GM12865 (cell line): ENCODE measurements around the gene KCNK18.

Experiments
- DNase-seq: peaks from one replicate; pipeline ENCODE4 v3.0.0; 2010; ENCODE audit warnings: low read depth
- H3K4me3 ChIP-seq: 2 replicates; pipeline ENCODE4 v1.5.1; 2011; ENCODE audit warnings: mild to moderate bottlenecking, low read depth, low read length, control low read depth
- TF ChIP-seq, protein P1 (sequence below): IDR thresholded peaks from 2 replicates; pipeline ENCODE4 v1.5.1; 2011; ENCODE audit warnings: low read length, control low read depth, low read depth, inconsistent platforms; ENCODE audit not compliant: insufficient read depth; ENCODE audit errors: missing control alignments

Gene KCNK18

DNA sequence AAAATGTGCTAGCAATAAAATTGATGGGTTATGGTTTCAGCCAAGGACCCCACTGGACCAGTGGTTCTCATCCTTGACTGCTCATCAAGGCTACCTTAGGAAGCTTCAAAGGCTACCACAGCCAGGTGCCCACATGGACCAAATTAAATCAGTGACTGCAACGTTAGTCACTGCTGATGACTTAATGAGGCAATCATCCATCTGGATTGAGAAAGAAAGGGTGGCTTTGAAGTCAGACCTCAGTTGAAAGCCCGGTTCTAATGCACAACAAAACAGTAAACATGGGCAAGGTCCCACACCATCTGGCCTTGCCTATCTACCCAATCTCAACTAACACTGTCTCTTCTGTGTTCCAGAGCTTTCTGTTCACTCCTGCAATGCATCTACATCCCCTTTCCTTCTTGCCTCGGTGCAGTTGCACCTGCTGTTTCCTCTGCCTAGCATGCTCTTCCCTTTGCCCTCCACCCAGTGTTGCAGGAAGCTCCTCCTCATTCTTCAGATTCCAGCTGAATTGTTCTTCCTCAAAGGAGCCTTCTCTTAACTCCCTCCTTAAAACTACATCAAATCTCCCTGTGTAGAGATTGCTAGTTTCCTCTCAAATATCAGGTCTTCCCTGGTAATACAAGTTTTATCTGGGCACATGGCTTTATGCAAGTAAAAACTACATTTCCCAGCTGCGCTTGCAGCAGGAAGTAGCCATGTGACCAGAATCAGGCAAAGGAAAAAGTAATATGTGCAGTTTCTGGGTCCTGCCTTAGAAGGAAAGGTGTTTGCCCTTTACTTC is 10.3 kb upstream of the KCNK18 start:
- TF ChIP-seq, protein P1, sequence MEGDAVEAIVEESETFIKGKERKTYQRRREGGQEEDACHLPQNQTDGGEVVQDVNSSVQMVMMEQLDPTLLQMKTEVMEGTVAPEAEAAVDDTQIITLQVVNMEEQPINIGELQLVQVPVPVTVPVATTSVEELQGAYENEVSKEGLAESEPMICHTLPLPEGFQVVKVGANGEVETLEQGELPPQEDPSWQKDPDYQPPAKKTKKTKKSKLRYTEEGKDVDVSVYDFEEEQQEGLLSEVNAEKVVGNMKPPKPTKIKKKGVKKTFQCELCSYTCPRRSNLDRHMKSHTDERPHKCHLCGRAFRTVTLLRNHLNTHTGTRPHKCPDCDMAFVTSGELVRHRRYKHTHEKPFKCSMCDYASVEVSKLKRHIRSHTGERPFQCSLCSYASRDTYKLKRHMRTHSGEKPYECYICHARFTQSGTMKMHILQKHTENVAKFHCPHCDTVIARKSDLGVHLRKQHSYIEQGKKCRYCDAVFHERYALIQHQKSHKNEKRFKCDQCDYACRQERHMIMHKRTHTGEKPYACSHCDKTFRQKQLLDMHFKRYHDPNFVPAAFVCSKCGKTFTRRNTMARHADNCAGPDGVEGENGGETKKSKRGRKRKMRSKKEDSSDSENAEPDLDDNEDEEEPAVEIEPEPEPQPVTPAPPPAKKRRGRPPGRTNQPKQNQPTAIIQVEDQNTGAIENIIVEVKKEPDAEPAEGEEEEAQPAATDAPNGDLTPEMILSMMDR = no peak
- no peak for DNase-seq
- no peak overlapping the region for H3K4me3 ChIP-seq

DNA sequence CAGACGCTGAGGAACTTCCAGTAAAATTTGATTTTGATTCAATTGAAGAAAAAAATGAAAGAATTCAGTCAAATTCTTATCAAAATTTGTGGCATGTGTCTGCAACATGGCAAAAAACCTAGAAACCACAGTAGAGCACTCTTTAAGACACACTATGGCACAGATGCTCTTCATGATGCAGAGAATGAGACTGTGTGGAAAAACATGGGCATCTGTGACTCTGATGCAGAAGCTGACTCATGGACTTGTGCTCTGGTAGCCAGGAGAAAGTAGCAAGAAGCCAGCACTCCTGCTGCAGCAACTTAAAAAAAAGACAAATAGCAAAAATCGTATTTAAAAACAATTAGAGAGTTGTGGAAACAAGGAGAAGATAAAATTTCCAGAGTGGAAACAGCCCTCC is 8.9 kb upstream of the KCNK18 start:
- no peak for DNase-seq
- TF ChIP-seq, protein P1 = no peak

DNA sequence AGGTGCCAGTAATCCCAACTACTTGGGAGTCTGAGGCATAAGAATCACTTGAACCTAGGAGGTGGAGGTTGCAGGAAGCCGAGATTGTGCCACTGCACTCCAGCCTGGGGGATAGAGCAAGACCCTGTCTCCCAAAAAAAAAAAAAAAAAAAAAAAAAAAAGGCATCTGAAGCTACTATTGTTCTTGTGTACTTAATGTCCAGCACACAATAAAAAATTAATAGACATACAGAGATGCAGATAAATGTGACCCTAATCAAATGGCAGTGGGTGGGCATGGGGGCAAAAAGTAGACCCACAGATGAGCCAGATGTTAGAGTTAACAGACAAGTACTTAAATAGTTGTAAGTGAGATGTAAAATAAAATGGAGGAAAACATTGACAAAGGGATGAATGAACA is 7.7 kb upstream of the KCNK18 start:
- H3K4me3 ChIP-seq = no peak overlapping the region
- TF ChIP-seq, protein P1 = no peak
- DNase-seq = no peak

More for the DNA sequence above, 8.9 kb upstream of the KCNK18 start:
- H3K4me3 ChIP-seq = no peak overlapping the region

DNA sequence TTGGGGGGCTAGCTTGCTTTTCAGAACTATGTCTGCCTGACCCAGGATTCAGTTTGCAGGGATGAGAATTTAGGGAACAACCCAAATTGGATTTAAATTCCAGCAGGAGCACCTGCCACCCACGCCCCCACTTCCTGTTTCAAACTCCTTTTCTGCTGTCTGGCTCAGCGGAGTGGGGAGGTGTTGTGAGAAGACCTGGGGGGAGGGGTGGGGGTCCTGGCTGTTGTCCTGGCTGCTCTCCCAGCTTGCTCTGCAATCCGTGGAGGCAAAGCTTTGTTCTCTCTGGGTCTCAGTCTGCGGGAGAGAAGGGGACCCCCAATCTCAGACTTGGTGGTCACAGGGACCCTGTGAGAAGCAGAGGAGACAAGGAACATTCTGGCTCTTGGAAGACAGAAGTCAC is 799 bp downstream of the KCNK18 start:
- DNase-seq = no peak
- H3K4me3 ChIP-seq = no peak overlapping the region
- TF ChIP-seq, protein P1 = no peak

DNA sequence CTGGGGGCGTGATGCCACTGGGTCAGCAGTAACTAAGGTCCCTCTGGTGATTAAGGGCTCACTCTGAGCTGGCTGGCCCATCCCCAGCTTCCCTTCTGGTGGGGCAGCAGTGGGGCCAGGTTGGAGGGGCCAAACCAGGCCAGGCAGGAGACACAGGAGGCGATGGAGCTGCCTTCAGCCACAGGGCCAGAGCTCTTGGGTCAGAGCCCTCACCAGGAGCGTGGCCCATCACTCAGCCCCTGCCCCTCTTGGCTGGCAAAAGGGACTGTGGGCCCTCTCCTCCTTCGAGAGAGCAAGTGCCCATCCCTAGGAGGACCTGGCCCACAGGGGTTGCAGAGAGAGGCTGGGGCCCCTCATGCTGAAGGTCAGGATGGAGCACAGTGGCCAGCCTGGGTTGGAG is 4.5 kb downstream of the KCNK18 start:
- H3K4me3 ChIP-seq = no peak overlapping the region
- DNase-seq = no peak
- TF ChIP-seq, protein P1 = no peak

DNA sequence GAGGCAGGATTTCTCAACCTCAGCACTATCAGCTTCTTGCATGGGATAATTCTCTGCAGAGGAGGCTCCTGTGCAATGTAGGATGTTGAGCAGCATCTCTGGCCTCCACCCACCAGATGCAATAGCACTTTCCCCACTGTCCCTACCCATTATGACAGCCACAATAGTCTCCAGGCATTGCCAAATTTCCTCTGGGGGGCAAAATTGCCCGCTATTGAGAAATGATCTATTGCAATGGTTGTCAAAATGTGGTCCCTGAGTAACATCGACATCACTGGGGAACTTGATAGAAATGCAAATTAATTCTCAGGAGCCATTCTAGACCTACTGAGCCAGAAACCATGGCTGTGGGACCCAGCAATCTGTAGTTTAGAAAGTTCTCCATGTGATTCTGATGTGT is 7.0 kb downstream of the KCNK18 start:
- no peak for DNase-seq
- TF ChIP-seq, protein P1 = no peak

DNA sequence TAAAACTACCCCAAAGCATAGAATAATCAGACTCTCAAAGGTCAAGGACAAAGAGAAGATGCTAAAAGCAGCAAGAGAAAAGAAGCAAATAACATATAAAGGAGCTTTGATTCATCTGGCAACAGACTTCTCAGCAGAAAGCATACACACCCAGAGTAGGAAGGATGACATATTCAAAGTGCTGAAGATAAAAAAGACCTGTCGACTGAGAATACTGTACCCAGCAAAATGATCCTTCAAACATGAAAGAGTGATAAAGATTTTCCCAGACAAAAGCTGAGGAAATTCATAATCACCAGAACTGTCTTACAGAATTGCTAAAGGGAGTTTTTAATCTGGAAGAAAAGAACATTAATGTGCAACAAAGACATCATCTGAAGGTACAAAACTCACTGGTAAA is 14.9 kb downstream of the KCNK18 start:
- no peak for DNase-seq
- TF ChIP-seq, protein P1 = no peak
- H3K4me3 ChIP-seq = no peak overlapping the region

More for the DNA sequence above, 7.0 kb downstream of the KCNK18 start:
- no peak overlapping the region for H3K4me3 ChIP-seq
